Activated T-cell treated with anti-CD3 and anti-CD28 coated beads, Interleukin-2, amount 50 U/mL, for 1 hour (primary cell): ENCODE measurements around the gene UGP2.
"Not testable (repeated sequence)": the region's sequence is repeated elsewhere in the genome, so short reads cannot be mapped to it uniquely, and the experiment has no call there.

ENCODE experiments used
- DNase-seq: peaks from one replicate; pipeline ENCODE4 v3.0.0-alpha.2; 2020

Gene UGP2

DNA sequence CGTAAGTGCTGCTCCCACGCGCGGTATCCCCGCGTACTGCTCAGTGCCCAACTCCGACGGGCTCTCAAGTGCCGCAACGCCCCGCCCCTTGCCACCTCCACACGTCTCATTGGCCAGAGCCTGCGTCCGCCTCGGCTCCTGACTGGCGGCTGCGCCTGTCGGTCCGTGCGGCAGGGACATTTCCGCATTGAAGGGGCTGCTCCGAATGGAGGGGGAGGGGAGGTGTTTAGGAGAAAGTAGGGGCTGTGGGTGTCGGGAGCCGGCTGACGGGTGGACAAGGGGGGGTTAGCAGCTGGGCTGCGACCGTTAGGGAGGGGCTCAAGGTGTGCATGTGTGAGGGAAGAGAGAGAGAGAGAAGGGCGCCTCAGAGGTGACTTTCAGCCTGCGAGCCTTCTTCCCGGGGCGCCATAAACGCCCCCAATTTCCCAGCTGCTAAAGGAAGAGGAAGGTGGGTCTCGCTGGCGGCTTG lies 877 bp upstream of the UGP2 start:
- peak; percentile 96 for DNase-seq

DNA sequence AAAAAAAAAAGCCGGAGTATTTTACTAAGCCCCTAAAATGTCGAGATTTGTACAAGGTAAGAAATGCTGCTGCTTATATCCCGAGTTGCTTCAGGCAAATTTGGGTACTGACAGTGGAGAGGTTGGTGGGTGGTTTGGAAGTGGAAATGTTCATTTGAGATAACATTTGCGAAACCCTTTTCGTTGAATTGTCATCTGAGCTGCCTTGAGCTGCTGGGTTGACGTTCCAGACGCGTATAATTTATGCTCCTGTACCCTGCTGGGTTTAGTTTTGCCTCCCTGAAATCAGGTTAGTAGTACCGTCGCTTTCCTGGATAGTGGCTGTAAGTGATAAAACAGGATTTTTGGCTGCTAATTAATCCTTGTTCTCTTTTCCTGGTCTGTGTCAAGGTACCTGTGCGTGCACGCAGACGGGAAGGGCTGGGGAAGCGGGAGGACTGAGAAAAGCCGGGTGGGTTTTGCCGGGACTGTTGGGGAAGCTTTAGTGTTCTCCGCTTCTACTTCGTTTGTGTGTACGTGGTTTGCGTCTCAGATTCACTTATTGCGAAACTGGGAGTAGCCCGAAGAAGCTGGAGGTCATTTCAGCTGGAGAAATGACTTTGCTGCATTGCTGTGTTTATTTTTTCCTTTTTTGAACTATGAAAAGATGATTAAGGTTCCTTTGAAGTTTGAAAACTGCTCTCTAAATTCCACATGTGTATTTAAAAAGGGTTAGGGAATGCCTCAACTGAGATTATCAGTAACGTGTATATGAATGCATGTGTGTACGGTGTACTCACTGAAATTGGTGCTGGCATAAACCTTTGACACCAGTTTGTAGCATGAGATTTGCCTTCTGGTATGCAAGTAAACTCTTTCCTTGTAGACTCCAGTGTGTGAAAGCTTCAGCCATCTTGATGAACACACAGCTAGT lies 709 bp downstream of the UGP2 start:
- no peak for DNase-seq

DNA sequence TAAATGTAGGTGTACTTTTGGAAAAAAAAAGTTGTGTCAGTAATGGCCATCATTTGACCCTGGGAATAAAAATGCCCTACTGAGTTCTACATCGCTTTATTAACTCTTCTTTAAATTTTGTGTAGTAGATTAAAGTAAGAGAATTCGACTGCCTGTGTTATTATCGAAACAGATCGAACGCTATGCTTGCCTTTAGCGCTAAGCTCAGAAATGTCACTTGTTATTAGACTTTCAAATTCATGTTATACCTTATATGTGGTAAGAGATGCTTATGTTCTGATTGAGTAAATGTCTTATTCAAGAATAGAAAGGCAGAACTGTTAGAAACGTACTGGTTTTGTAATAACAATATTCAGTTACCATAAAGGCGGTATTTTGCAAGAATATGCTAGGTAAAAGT lies 1.4 kb downstream of the UGP2 start:
- no peak for DNase-seq

DNA sequence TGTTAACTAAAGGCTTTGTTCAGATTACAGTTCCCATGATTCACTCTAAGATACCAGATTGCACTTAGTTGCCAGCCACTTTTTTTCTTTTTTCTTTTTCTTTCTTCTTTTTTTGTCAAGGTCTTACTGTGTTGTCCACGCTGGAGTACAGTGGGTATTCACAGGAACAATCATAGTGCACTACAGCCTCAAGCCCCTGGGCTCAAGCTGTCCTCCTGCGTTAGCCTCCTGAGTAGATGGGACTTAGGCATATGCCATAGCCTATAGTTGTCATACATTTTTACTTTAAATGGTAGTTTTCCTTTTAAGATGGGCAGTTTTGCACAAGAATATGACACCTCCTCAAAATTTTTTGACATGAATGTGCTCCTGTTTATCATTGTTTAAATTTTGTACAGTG lies 2.1 kb downstream of the UGP2 start:
- DNase-seq = no peak

DNA sequence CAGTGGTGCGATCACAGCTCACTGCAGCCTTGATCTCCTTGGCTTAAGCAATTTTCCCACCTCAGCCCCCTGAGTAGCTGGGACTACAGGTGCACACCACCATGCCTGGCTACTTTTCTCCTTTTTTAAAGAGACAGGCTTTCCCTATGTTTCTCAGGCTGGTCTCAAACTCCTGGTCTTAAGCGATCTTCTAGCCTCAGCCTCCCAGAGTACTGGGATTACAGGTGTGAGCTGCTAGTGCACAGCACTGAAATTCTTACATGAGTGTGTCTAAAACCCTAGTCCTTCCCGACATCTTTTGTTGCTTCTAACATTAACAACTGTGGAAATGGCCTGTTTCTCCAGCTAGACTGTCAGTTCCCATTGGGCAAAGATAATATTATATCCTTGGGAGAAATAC lies 2.9 kb downstream of the UGP2 start:
- no peak for DNase-seq

DNA sequence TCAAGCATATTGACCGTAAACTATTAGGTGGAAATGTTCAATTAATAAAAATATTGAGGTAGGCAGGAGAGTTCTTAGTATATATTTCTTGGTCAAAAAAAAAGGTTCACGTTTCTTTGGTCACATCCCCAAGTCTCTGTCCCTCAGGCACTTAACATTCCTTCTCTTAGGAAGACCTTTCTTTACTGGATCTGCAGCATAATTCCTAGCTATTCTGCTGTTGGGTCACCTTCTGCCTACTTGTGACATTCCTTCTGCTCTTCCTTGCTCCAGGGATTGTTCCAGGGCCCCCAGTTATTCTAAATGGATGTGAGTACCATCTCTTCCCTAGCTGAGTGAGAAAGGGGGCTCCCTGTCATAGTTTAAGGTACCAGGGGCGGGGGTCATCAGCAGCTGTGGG lies 4.2 kb downstream of the UGP2 start:
- no peak for DNase-seq

DNA sequence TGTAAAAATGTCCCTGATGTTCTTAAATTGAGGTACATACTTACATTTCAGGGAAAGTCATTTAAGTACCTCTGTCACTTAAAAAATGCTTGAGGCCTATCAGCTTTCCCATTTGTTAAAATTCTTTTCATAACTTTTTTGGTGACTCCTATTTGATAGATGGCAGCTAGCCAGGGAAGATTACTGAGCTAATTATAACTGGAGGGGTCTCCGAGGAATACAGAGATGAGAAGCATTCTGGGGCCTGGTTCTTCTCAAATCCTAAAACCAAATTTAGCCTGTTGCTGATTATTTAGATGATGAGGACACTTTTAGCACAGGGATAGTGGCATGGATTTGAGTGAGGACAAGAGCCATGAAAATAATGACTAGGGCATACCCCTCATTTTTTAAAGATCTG lies 4.8 kb downstream of the UGP2 start:
- DNase-seq = no peak

DNA sequence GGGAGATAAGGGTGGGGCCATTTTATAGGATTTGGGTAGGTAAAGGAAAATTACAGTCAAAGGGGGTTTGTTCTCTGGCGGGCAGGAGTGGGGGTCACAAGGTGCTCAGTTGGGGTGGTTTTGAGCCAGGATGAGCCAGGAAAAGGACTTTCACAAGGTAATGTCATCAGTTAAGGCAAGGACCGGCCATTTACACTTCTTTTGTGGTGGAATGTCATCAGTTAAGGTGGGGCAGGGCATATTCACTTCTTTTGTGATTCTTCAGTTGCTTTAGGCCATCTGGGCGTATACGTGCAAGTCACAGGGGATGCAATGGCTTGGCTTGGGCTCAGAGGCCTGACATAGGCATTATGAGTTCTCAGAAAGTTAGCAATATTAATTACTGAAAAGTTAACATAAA lies 5.9 kb downstream of the UGP2 start:
- not testable (repeated sequence) for DNase-seq

DNA sequence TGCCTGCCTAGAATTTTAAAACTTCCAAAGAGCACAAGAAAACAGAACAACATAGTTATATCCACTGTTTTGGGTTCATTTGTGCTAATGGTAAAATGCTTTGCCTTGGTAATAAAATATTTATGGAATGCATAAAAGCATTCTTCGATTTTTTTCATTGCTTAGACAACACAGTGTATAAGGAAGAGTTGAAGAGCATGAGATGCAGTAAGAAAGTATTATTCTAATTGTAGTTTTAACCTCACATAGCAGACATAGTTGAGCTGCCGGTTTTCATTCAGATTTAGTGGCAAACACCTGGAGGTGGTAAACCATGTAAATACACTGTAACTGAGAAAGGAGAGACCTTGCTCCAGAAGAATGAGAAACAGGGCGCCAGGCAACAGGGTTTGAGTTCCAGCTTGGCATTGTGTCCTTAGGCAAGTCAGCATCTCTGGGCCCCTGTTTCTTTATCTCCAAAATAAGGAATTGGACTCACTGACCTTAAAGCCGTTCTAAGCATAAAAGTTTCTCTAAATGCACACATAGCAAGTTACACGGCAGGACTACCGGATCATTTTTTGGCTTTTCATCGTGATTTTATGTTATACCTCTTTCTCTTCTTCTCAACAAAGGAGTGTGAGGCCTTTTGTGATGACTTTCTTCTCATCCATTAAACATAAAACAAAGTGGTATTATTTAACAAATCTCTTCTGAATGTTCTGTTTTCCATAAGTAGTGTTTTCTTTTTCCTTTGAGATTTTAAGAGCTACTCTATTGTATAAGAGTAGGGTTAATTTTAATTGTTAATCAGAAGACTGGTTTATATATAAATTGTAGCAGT lies 7.9 kb downstream of the UGP2 start:
- no peak for DNase-seq

DNA sequence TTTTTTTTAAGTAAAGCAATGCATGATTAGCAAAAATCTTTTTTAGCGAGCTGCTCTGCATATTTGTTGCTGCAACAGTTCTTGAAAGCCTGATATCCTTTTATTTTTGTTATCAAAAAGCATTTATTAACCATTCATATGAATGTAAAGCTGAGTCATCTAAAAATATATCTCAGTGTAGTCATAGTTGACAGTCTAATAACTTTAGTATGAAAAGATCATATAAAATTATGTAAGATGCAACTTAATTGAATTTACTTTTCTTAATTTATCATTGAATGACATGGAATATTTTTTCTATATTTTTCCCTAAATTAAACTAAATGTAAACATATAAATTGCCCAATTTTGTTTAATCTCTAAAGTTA lies 8.5 kb downstream of the UGP2 start:
- no peak for DNase-seq

DNA sequence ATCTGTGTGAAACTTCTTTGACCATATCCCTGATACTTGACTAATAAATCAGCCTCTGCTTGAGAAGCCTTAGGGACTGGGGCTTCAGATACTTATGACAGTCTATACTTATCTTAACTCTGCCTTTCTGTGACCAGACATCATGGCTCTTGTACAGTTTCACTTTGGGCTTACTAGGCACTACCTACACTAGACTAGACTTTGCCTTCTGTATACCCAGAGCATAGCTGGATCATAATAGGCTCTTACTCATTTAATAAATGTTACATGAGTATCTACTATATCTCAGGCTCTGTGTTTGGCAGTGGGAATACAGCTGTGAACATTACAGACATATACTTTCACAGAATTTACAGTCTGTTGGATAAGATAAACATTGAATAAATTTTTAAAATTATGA lies 9.0 kb downstream of the UGP2 start:
- DNase-seq = no peak

DNA sequence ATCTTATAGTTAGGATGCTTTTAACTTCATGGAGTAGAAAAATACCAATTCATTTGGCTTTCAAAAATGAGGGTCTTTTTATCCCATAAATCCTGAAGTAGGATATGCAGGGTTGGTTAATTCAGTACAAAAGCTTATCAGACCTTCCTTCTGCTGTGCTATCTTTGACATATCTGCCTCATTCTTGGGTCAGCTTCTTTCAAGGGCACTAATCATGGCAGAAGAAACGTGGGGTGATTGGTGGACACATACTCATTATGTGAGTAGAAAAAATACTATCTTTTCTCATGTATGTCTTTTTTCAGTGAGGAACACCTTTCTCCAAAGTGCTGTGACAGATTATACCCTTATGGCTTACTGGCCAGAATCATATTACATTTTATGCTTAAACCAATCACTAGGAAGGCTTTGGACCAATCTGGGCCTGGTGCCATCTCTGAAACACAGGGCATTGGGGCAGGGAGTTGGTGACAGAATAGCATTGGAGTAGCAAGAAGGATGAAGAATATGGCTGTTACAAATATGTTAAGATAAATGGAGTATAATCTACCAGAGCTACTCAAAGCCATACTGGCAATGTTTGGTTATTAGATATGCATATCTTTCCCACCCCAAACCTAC lies 10.1 kb downstream of the UGP2 start:
- DNase-seq = no peak

DNA sequence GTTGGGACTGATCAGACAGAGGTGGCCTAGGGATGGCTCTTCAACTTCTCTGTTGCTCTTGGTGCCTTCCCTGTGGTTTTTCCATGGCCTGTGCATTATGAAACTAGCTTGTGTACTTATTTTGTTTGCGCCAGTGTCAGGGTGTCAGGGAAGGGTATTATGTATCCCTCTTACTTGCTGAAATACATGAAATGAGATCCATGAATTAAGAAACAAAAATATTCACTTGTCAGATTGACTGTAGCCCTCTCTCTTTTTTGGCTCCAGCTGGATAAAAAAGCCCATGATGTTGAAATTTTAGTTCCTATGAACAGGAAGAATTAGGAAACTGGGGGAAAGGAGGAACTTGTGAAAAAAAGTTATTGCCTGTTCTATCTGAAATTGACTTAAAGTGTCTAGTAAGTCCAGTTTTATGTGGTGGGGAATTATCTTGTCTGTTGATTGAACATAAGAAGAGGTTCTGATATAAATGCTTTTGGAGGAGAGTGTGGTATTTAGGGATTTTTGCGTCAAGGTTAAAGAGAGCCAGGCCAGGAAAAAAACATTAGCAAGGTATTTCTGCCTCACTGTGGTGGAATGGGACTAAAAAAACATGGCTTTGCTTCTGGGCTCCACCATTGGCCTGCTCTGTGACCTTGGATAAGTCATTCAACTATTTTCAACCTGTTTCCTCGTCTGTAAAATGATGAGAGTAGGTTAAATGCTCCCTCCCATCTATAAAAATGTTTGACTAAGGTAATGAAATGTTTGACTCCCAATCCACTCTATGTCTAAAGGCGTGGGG lies 12.0 kb downstream of the UGP2 start:
- DNase-seq = no peak

DNA sequence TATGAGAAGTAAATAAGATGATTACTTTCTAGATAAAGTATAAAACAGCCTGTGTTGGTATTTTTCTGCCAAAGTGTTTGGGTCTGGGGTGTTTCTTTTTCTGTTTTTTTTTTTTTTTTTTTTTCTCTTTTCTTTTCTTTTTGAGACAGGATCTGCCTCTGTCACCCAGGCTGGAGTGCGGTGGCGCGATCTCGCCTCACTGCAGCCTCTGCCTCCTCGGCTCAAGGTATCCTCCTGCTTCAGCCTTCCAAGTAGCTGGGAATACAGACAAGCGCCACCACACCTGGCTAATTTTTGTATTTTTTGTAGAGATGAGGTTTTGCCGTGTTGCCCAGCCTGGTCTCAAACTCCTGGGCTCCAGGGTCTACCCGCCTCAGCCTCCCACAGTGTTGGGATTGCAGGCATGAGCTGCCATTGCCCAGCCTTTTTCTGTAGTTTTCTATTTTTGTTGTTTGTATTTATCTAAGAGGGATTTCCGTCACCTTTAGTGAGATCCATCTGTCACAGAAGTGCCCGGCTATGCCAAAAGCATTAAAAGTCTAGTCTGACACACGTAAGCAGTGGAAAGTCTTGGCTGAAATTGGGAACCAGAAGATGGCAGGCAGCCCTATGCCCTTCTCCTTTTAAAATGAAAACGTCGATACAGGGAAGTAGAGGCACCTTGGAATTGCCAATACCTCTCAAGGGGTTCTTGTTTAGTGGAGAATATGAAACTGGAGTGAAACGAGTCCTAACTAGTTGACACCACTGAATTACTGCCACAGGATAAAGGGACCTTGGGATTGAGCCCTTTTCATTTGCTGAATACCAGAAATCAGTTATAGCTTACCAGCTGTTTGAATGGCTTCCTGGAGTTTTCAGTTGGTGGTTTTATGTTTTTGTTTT lies 14.0 kb downstream of the UGP2 start:
- DNase-seq = no peak

DNA sequence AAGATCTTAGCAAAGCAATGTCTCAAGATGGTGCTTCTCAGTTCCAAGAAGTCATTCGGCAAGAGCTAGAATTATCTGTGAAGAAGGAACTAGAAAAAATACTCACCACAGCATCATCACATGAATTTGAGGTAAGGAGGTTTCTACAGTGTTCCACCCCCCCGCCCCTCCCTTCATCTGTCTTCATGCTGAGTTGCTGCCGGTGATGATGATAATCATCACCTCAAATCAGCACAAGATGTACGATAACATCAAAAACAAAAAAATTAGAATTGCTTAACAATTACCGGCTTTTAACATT lies 14.6 kb downstream of the UGP2 start:
- peak; percentile 46 for DNase-seq

DNA sequence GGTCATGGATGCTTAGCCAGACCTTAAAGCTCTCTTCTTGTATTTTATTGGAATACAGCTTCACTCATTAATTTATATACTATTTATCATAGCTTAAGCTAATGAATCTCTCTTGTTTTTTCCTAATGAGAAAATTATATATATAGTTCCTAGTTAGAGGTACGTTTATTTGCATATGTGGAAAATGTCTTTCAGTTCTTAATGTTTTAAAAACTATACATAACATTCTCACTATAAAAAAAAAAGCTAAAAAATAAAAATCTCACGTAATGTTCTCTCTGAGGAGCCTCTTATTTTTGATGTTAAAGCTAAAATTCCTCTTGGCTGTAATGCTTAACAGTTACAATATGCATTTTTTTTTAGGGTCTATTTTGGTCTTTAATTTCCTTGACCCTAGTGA lies 16.6 kb downstream of the UGP2 start:
- DNase-seq = no peak

DNA sequence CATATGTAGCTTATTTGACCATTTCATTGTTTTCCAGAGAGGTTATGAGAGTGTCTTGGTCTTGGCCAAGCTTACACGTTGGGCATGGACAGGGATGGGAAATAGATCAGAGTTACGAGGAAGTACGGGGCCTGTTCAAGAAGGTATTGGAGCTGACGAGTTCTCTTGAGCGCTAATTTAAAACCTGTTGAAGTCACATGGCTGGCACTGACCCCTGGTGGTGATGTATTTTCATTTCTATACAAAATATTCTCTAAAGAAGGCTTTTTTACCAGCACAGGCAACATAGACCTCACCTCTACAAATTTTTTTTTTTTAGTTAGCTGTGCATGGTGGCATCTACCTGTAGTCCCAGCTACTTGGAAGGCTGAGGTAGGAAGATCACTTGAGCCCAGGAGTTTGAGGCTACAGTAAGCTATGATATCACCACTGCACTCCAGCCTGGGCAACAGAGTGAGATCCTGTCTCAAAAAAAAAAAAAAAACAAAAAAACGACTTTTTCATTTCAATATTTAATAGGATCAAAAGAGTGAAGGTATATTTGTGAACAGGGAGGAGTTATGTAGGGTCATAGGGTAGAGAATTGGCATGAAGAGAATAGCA lies 19.6 kb downstream of the UGP2 start:
- peak; percentile 59 for DNase-seq

DNA sequence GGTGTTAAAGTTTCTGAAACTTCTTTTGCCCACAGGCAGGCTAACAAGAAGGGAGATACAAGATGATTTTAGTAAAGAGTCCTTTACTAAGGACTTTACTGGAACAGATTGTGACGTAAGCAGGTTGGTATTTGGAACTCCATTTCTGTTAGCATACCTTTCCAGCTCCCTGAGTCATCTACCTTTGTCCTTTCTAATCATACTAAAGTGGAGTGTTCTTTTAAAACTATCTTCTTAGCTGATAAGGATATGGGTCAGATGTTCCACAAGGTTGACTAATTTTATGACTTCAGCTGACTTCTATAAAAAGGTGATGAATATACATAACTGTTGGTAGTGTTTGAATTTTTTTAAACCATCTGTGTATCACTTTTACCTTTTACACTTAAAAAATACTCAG lies 21.1 kb downstream of the UGP2 start:
- no peak for DNase-seq

DNA sequence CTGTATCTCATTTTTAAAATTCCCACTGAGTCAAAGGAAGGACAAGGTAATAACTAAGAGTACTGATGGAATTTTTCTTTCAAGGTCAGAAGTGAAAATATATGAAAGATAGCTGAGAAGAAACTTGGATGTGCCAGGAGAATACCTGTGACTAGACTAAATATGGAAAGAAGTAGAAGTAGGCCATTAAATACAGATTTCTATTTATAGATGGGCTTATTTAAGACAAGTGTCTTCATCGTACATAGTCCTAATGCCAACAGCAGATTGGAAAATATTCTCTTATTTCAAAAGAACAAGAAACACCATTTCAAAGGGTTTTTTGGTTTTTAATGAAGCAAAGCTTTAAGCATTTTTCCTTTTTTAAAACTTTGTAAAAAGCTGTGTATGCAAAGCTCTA lies 22.0 kb downstream of the UGP2 start:
- no peak for DNase-seq

DNA sequence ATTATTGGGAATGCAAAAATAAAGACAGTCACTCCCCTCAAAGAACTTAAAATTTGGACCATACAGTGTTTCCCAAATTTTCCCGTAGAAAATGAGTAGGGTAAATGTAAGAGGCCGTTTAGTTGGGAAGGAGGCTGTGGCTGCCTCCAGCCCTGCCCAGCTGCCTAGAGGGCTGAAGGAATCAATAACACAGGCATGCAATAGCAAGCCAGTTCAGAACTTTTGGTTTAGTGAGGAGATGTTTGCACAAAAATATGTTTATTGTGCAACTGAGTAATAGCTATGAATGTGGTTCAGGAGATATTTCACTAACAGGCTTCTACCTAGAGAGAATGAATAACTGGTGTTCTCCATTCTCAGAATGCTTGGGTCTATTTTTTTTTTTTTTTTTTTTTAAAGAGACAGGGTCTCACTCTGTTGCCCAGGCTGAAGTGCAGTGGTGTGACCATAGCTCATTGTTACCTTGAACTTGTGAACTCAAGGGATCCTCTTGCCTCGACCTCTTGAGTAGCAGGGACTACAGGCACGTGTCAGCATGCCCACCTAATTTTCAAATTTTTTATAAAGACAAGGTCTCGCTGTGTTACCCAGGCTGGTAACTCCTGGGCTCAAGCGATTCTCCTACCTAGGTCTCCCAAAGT lies 23.6 kb downstream of the UGP2 start:
- no peak for DNase-seq
